GM10248 (cell line): ENCODE results near the gene POU2F1.

Experiments used
- CTCF ChIA-PET: fragments of 300-600 bp; sonication (Branson Sonifier 250); formaldehyde crosslinking; extraction: SDS; loops from one replicate; lab custom pipeline; 2021; ENCODE audit warnings: antibody characterized with exemption; lab: Yijun Ruan, JAX
- POLR2A ChIA-PET: fragments of 350-650 bp; sonication (Branson Sonifier 250); formaldehyde crosslinking; extraction: SDS; loops from one replicate; lab custom pipeline; 2020; ENCODE audit warnings: antibody characterized with exemption; lab: Yijun Ruan, JAX
- DNase-seq: peaks from one replicate; pipeline ENCODE4 v3.0.0; 2012; ENCODE audit errors: extremely low spot score
- TF ChIP-seq, protein P1 (sequence below): IDR thresholded peaks from 2 replicates; pipeline ENCODE4 v1.5.1; 2012; ENCODE audit warnings: mild to moderate bottlenecking, low read depth; ENCODE audit errors: extremely low read depth, missing control alignments, control extremely low read depth

Gene POU2F1

DNA sequence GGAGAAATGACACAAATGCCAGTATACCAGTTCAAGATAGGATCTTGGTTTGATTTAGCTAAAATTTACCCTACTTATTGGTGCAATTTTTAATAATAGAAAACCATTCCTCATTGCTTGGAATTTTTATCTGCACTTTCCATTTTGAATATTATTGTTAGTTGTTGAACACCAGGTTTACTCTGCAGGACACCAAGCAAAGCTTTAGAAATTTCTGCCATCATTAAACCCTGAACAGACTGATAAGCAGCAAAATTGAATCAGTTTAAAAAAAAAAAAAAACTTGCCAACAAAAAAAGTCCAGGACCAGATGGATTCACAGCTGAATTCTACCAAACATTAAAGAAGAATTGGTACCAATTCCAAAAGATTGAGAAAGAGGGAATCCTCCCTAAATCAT, 71.5 kb downstream of the POU2F1 start:
- TF ChIP-seq, protein P1, sequence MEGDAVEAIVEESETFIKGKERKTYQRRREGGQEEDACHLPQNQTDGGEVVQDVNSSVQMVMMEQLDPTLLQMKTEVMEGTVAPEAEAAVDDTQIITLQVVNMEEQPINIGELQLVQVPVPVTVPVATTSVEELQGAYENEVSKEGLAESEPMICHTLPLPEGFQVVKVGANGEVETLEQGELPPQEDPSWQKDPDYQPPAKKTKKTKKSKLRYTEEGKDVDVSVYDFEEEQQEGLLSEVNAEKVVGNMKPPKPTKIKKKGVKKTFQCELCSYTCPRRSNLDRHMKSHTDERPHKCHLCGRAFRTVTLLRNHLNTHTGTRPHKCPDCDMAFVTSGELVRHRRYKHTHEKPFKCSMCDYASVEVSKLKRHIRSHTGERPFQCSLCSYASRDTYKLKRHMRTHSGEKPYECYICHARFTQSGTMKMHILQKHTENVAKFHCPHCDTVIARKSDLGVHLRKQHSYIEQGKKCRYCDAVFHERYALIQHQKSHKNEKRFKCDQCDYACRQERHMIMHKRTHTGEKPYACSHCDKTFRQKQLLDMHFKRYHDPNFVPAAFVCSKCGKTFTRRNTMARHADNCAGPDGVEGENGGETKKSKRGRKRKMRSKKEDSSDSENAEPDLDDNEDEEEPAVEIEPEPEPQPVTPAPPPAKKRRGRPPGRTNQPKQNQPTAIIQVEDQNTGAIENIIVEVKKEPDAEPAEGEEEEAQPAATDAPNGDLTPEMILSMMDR = no peak
- DNase-seq = no peak
- ChIA-PET CTCF (no interaction called here), POLR2A (no interaction called here)

DNA sequence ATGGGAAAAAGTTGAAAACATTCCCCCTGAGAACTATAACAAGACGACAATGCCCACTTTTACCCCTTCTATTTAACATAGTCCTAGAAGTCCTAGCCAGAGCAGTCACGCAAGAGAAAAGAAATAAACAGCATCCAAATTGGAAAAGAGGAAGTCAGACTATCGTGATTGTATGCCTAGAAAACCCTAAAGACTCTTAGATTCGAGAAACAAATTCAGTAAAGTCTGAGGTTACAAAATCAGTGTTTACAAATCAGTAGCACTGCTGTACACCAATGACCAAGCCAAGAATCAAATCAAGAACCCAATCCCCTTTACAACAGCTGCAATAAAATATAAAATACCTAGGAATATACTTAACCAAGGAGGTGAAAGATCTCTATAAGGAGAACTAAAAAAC, 72.4 kb downstream of the POU2F1 start:
- TF ChIP-seq, protein P1 = no peak
- CTCF ChIA-PET = no interaction called here

DNA sequence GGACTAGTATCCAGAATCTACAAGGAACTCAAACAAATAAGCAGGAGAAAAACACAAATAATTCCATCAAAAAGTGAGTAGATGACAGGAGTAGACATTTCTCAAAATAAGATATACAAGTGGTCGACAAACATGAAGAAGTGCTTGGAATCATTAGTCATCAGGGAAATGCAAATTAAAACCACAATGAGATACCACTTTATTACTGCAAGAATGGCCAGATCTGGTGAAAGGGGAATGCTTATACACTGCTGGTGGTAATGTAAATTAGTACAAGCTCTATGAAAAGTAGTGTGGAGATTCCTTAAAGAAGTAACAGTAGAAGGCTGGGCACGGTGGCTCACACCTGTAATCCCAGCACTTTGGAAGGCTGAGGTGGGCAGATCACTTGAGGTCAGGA, 73.8 kb downstream of the POU2F1 start:
- ChIA-PET CTCF (interaction anchor here (2.3 kb wide), 1 partner anchor 7 kb away, joined by 6 read pairs; no protein-coding TSS in a partner anchor), POLR2A (no interaction called here)
- TF ChIP-seq, protein P1 = no peak
- no peak for DNase-seq

More for the DNA sequence above, 72.4 kb downstream of the POU2F1 start:
- no peak for DNase-seq
- POLR2A ChIA-PET = no interaction called here

DNA sequence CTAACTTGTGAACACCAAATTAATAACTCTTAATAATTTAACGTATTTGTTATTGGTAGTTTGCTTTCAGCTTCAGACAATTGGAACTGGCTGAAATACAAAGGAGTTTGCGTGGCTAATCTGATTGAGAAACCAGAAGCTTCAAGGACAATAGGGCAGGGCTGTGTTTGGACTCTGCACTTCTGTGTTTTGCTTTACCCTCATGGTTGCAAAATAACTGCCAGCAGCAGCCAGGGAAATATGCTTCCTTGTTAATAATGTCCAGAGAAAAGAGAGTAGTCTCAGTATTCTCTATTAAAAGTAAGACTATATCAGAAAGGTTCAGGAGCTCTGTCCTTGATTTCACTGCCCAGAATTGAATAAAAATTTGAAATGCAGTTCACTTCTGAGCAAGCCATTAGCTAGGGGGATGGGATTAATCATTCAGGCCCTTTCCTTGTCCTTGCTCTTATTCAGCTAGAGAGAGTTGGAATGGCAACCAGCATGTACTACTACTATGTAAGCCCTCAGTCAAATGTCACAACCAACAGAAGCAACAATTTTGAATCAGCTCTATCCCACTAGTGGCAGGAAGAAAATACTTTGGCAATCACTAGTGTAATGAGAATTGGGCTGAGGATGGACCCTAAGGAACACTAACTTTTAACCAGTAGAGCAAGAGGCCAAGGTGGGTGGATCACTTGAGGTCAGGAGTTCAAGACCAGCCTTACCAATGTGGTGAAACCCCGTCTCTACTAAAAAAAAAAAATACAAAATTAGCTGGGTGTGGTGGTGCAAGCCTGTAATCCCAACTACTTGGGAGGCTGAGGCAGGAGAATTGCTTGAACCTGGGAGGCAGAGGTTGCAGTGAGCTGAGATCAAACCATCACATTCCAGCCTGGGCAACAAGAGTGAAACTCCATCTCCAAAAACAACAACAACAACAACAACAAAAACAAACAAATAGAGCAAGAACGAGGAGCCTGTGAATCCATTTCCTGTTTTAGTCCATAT, 76.8 kb downstream of the POU2F1 start:
- no peak for DNase-seq
- ChIA-PET CTCF (interaction anchor here (1.0 to 1.2 kb wide), 3 partner anchors 8 to 29 kb away, joined by 3 to 6 read pairs (median 3); no protein-coding TSS in a partner anchor), POLR2A (interaction anchor here (0.6 kb wide), 1 partner anchor 40 kb away, joined by 4 read pairs; no protein-coding TSS in a partner anchor)
- TF ChIP-seq, protein P1 = no peak

DNA sequence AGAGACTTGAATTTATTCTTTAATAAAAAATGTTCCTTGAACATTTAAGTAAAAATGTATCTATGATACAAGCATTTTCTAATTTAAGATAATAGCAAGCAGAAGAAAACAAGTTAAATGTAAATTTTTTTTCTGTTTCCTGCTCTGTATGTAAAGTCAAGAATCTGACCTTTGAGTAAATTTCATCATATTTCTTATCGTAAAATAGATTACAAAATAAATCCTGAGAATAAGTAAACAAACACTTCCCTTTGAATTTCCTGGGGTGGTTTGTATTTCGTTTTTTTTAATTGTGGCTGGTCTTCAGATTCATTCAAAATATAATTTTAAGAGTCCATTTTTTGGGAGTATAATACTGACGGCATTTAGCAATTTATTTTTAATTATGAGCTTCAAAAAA, 77.6 kb downstream of the POU2F1 start:
- TF ChIP-seq, protein P1 = no peak
- DNase-seq = no peak
- CTCF ChIA-PET = interaction anchor here (1.1 kb wide), 1 partner anchor 31 kb away, joined by 3 read pairs; no protein-coding TSS in a partner anchor
- POLR2A ChIA-PET = no interaction called here

DNA sequence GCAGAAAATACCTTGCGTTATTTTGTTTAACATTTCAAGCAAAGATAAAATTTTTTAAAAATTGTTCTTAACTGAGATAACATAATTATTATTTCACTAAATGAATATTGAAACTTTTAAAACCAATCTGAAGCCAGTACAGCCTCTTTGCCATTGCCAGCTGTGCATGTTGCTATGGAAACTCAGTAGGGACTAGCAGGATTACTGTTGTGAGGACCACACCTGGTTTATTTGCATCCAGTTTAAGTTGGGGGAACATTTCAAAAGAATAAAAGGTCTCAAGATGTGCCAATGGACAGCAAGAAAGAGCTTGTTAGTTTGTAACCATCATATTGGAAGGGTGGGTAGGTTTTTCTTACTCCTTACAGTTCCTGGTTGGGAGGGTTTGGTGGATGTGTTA, 80.7 kb downstream of the POU2F1 start:
- TF ChIP-seq, protein P1 = no peak
- CTCF ChIA-PET = interaction anchor here (1.3 kb wide), 2 partner anchors 30 to 31 kb away, joined by 3 read pairs; no protein-coding TSS in a partner anchor
- no peak for DNase-seq
- POLR2A ChIA-PET = no interaction called here
